M059J (cell line): Measurements from ENCODE around the gene TMEM255B. TPM values are rescaled to one million over a fixed set of nuclear protein-coding genes. Genes with fewer than 3 reads are reported as not detected.
A peak's percentile ranks its signal among the peaks of the same experiment; 100 is the strongest.

ENCODE experiments used
- DNase-seq: peaks from one replicate; pipeline ENCODE4 v3.0.0-alpha.2; 2012; ENCODE audit warnings: low read depth
- total RNA-seq: library from RNA; depleted of rRNA; stranded (reverse); fragments of >200 nt; shearing (Covaris generic); gene quantifications from 2 replicates; pipeline ENCODE4 v1.2.3, GENCODE V29; 2014; rRNA removed

The TMEM255B gene
- total RNA-seq, 1 experiment from 2014 or later = 3.5 TPM

DNA sequence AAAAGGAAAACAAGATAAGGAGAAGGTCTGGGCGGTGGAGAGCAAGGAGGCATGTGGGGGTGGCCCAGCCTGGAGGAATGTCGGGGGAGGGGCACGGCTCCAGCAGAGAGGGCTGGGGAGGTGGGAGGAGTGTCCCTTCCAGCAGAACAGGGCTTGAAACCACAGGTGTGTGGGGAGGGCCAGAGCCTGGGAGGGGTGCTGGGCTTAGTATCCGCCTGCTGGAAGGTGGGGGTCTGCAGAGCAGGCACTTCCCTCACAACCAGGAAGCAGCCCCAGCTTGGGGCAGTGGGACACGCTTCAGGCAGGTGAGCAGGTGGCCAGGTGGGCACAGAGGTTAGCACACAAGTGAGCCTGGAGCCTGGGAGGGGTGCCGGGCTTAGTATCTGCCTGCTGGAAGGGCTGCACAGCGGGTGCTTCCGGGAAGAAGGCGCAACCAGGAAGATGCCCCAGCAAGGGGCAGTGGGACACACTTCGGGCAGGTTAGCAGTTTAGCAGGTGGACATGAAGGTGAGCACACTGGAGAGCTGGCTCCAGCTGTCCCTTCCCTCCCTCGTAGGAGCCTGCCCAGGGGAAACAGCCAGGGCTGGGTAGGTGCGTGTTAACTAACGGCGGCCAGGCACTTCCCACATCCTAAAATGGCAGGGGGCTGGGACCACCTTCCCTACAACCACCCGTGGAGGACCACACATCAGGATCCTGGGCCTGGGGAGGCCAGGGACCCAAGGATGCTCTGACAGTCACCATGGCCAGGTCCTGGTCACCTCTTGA lies 101.8 kb downstream of the TMEM255B start:
- DNase-seq = no peak

DNA sequence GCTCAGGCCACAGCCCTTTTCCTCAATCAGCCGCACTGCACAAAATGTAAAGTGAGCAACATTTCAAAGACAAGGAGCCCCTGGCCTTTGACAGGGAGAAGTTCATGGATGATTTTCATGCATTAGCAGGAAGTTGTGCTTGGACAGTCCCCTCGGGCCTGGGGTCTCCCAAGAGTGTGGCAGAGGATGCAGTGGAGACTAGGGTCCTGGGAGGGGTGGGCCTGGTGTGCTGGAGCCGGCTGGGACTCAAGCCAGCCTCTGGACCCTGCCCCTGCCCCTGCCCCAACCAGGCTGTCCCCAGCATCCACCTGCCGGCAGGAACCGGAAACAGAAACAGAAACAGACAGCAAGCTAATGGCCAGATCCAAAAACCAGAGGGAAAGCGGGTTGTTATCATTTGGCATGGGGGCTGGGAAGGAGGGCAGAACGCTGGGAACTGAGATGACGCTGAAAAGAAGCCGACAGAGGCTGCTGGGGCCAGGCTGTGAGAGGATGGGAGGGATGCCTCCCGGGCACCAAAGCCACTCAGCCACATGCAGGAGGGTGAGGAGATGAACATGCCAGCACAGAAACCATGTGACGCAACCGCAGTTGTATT lies 102.5 kb downstream of the TMEM255B start:
- no peak for DNase-seq

DNA sequence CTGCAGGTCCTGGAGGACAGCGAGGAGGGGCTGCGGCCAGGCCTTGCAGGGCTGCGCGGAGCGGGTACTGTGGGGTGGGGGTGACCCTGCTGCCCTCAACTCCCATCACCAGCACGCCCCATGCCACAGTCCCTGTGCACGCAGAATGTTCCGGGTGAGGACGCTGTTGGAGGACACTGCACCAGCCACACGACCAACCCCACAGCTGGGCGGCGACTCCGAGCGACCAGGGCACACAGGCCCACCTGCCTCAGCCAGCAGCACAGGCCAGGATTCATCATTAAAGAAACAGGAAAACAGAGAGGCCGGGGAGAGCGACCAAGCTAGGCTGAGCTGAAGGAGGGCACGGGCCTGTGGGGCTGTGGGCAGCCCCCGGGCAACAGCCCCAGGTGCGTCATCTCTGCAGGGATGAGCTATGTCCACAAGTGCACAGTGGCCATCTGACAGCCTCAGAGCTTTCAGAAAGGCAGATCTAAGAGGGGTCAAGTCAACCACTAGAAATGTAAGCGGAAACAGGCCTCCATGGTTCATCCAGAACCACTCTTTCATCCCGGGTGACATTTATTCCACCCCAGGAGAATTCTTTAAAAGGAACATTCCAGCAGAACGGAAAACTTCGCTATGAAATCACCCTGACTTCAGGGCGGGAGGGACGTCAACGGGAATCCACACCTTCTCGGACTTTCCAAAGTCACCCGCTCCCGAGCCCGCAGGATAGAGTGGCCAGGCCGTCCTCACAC lies 103.3 kb downstream of the TMEM255B start:
- DNase-seq = no peak

DNA sequence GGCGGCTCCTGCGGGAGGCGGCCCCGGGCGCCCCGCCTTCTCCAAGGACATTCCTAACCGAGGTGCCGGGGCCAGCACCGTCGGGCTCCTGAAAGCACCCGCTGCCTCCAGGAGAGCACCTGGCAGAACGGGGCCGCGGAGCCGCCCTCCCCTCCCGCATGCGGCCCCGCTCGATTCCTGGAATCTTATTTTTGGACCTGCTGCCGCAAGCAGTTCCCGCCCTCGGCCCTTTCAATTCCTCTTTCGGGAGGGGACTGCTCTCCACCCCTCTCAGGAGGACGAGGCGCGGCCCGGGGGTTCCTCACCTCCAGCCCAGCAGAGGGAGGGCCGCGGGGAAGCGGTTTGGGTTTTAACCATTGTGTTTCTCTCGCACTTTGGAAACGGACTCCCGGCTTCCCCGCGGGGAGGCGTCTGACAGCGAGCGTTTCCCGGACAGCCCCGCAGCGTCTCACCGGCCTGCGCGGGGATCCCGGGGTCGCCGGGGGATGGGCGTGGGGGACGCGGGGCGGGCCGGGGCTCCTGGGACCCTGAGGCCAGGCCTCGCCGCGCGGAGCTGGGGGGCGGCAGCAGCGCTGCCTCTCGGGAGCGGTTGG lies 104.0 kb downstream of the TMEM255B start:
- DNase-seq = peak; percentile 32

DNA sequence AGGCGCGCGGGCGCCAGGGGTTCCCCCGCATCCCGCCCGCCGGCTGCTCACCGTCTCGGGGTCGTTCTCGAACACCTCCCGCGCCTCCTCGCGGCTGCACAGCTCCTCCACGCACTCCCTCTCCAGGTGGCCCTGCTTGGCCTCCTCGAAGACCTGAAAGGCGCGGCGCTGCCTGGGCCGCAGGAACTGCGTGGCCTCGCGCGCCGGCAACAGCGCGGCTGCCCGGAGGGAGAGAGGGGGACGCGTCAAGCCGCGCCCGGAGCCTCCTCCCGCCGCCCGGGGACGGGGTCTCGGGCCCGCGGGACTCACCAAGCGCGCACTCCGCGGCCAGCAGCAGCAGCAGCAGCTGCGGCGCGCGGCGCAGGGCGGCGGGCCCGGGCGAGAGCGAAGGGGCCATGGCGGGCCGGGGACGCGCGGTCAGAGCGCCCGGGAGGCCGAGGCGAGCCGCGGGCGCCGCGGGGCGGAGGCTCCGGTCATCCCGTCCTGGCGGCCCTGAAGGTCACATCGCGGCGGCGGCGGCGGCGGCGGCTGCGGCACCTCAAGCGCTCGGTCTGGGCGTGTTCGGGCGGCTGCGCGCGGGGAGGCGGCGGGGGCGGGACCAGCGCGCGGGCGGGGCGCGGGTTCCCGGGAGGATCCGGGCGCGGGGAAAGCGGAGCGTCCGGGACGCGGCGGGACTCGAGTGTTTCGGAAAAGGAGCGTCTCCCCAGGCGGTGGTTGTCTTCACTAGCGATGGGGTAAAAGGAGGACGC lies 104.7 kb downstream of the TMEM255B start, which contains the start of gene GAS6:
TSS of gene GAS6 (minus strand) at position 553 of the 749 bp plus-strand sequence. CDS start at position 397, 156 bp downstream.
- DNase-seq = peak; percentile 39

DNA sequence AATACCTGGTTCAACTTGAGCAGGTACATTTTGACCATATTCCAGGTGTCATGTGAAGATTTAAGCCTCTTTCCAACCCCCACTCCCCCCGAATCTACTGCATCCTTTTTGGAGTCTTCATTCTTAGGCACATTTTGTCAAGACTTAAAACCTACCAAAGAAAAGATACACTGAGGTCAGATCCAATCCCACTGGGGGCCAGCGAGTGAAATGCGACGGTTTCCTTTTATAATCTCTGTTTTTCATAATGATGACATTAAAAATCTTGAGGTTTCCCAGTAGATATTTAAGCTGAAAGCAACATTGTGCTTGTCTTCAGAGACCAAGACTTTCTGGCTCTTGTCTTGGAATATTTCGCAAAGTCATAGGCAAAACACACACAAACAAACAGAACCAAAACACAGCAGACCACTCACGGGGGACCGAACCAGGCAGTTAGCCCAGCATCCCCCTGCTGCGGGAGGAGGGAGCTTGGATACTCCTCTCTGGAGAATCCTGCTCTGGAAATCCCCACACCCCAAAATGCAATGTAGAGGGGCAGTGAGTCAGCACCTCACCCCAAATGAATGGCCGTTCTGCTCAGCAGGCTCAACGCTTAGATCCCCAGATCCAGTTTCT lies 105.4 kb downstream of the TMEM255B start:
- DNase-seq = peak; percentile 46

DNA sequence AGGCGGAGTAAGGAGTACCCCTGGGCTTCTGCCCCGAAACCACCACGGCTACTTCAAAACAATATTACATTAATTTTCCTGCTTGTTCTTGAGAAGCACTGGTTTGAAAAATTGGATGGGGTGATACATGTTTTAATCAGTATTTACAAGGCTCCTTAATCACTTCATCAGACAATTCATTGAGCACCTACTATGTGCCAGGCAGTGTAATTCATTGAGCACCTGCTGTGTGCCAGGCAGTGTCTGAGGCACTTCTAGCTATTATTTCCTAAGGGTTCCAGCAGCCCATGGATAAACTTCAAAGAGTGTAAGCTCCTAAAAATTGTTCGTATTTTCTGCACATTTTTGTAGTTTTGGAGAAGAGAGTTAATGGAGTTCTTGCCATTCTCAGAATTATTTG lies 106.4 kb downstream of the TMEM255B start:
- DNase-seq = no peak

Other genes with a start within 250 kb of the TMEM255B start
- gene TFDP1, start 174.5 kb upstream of the TMEM255B start, total RNA-seq = 83.5 and 116 TPM in 2 replicates
- not detected in 2 replicates for gene ATP4B, start 101.0 kb upstream of the TMEM255B start, total RNA-seq
- gene GRK1, start 92.0 kb upstream of the TMEM255B start, total RNA-seq = not detected in 2 replicates
- gene GAS6, start 104.8 kb downstream of the TMEM255B start, total RNA-seq = 43.7 and 99.1 TPM in 2 replicates
- 0.05 and 0.10 TPM in 2 replicates for gene C13orf46, start 214.8 kb downstream of the TMEM255B start, total RNA-seq